Measurements from ENCODE around the gene RND2. TPM values are rescaled to one million over a fixed set of nuclear protein-coding genes. Genes with fewer than 3 reads are reported as not detected.
"Not testable (repeated sequence)": the region's sequence is repeated elsewhere in the genome, so short reads cannot be mapped to it uniquely, and the experiment has no call there.

RND2 gene, protein sequence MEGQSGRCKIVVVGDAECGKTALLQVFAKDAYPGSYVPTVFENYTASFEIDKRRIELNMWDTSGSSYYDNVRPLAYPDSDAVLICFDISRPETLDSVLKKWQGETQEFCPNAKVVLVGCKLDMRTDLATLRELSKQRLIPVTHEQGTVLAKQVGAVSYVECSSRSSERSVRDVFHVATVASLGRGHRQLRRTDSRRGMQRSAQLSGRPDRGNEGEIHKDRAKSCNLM
- under 1 TPM; 0.04 to 0.22 (median 0.16) TPM for total RNA-seq
- under 1 TPM; 0.04 to 0.09 (median 0.04) TPM for polyA plus RNA-seq
- long read RNA-seq, donor 1: 0 reads
- long read RNA-seq, donor 2: 0 reads

DNA sequence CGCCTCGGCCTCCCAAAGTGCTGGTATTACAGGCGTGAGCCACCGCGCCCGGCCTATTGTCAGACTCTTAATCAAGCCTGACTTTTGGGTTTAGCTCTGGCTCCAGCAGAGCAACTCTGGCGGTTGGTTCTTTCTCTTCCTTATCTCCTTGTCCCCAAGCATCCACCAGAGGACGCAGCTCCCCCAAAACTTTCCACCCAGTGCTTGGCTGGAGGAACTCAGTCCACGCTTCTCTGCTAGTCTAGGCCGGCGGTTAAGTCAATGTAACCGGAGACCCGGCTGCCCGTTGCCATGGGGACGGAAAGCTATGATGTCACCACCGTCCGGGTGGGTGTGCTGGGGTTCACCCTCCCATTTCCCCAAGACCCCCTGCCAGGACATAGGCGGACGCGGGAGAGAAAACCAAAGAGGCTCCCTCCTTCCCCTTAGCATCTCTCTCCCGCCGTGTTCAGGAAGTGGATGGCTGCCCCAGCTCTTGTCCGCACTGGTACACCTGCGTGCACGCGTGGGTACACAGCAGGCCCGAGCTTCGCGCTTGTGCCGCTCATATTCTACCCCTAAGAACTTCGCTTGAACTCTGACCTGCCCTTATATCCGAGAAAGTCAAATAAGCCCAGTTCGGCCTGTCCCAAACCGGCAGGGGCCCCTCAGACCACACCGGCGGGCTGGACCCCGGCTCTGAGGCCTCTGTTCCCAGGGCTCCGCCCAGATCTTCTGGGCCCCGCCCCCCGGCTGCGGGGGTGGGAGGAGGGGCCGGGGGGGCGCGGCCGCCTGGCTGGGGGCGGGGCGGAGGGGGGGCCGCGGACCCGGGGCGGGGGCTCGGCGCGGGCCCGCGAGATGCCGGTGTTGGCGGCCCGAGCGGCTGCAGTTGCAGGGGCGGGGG, at the start of gene RND2:
RND2 (plus strand) TSS at position 825 of the 883 bp plus-strand sequence. CDS start 117 bp downstream, outside the sequence.
- H3K27ac ChIP-seq: no peak within 1 kb of the TSS
- H3K27me3 ChIP-seq (ENCODE audit: insufficient read depth in 3 of 3, low read length in 2 of 3): peaks cover 0 to 3% (median 2%) of the 10 kb centered on the region in 3 donors
- 0 to 1% (median 1%) methylated on average over 40 to 61 of the region's 61 CpGs for WGBS, 3 donors
- peak; percentile 86 to 87 for DNase-seq
- peak within 1 kb of the TSS; percentile 70 for H3K4me3 ChIP-seq
- no peaks in the 10 kb centered on the region for H3K9me3 ChIP-seq
- TF ChIP-seq, protein P1, sequence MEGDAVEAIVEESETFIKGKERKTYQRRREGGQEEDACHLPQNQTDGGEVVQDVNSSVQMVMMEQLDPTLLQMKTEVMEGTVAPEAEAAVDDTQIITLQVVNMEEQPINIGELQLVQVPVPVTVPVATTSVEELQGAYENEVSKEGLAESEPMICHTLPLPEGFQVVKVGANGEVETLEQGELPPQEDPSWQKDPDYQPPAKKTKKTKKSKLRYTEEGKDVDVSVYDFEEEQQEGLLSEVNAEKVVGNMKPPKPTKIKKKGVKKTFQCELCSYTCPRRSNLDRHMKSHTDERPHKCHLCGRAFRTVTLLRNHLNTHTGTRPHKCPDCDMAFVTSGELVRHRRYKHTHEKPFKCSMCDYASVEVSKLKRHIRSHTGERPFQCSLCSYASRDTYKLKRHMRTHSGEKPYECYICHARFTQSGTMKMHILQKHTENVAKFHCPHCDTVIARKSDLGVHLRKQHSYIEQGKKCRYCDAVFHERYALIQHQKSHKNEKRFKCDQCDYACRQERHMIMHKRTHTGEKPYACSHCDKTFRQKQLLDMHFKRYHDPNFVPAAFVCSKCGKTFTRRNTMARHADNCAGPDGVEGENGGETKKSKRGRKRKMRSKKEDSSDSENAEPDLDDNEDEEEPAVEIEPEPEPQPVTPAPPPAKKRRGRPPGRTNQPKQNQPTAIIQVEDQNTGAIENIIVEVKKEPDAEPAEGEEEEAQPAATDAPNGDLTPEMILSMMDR (IDR thresholded peaks at IDR 0.05): peak; percentile 57
- no peaks in the 10 kb centered on the region for H3K36me3 ChIP-seq (ENCODE audit: insufficient read depth in 1 of 2, low read depth in 1 of 2)
- ATAC-seq: peak; percentile 49 to 70 (median 69)
- intact Hi-C loops (cut with DNase I): loop anchor here in 1 of 2 donors (10.0 kb wide), 1 partner anchor 150 kb away; the partner anchor contains the start of gene NBR1
- H3K4me1 ChIP-seq: peaks cover 16% of the 10 kb centered on the region

DNA sequence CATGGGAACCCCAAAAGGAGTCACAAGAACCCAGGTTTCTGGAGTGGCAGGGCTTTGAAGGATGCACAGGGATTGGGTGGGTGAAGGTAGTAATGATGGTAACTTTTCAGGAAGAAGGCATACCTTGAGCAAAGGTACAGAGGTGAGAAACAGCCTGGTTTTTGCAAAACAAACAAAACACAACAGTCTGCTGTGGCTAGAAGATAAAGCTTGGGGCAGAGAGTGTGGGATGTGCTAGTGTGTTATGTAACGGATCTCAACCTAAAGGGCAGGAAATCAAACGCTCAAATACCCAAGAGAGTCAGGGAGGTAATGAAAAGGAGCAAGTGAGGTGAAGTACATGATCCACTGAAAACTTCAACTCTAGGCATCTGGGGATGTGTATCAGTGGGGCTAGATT, 49.8 kb upstream of the RND2 start:
- no peak for DNase-seq
- peak overlapping the region; percentile 75 for H3K27ac ChIP-seq
- H3K36me3 ChIP-seq (ENCODE audit: insufficient read depth in 1 of 2, low read depth in 1 of 2): no peaks in the 10 kb centered on the region
- ATAC-seq: no peak
- no peaks in the 10 kb centered on the region for H3K27me3 ChIP-seq (ENCODE audit: insufficient read depth in 3 of 3, low read length in 2 of 3)
- intact Hi-C loops (cut with DNase I): no loop called here
- 6 to 27% (median 14%) methylated on average over 2 of the region's 2 CpGs for WGBS, 3 donors
- peaks cover 20% of the 10 kb centered on the region for H3K4me1 ChIP-seq
- TF ChIP-seq, protein P1 (IDR thresholded peaks at IDR 0.05): no peak
- no peak overlapping the region for H3K4me3 ChIP-seq
- no peaks in the 10 kb centered on the region for H3K9me3 ChIP-seq

DNA sequence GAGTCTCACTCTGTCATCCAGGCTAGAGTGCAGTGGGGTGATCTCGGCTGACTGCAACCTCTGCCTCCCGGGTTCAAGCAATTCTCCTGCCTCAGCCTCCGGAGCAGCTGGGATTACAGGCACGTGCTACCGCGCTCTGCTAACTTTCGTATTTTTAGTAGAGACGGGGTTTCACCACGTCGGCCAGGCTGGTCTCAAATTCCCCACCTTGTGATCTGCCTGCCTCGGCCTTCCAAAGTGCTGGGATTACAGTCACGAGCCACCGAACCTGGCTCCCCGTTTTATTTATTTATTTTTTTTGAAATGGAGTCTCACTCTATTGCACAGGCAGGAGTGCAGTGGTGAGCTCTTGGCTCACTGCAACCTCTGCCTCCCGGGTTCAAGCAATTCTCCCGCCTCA, 49.3 kb upstream of the RND2 start:
- WGBS, 3 donors: 29 to 41% (median 35%) methylated on average over 16 of the region's 16 CpGs
- peak in 3 of 4 donors; percentile 8 to 45 (median 8) for ATAC-seq
- H3K9me3 ChIP-seq; H3K36me3 ChIP-seq (ENCODE audit: insufficient read depth in 1 of 2, low read depth in 1 of 2); intact Hi-C loops (cut with DNase I); H3K27me3 ChIP-seq (ENCODE audit: insufficient read depth in 3 of 3, low read length in 2 of 3); H3K4me3 ChIP-seq: not testable (repeated sequence)
- DNase-seq: peak in 1 of 2 donors; percentile 65
- Histone ChIP-seq H3K27ac (peak overlapping the region; percentile 75), H3K4me1 (peaks cover 20% of the 10 kb centered on the region)

DNA sequence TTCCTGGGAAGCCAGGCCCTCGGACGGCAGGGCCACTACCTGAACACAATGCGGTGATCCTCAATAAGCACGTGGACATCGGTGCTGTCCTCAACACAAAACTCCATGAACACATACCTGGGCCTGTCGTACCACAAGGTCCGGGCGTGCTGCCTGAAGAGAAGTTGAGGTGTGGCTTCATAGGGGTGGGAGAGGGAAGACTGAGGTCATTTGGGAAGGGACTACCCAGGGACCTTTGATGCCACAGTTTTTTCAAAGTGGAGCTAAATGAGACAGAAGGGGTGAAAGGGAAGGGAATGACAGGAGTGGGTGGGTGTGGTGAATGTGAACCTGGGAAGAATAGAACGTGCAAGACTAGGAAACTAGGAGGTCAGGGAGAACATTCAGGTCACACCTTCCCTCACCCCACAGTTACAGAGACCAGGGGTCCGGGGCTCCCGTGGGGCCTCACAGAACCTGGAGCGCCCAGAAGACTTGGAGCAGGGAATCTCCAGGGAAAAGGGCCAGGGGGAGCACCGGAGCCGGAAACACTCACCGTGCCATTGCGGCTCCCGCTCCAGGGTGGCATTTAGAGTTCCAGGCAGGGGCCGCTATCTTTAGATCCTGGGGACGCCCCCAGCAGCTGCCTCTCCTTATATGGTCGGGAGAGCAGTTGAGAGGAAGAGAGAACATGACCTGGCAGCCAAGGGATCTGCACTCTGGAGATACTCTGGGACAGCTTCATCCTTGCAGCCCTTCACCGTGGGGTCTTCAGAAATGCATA, 45.3 kb upstream of the RND2 start, which contains the start of gene PTGES3L:
PTGES3L (minus strand) TSS at position 570 of the 763 bp plus-strand sequence; CDS start at position 543, 27 bp downstream.
- intact Hi-C loops (cut with DNase I): no loop called here
- WGBS, 3 donors: 16 to 25% (median 18%) methylated on average over 21 of the region's 21 CpGs

More for the DNA sequence above, 45.3 kb upstream of the RND2 start, which contains the start of gene PTGES3L:
- H3K4me1 ChIP-seq: peaks cover 32% of the 10 kb centered on the region
- H3K27me3 ChIP-seq (ENCODE audit: insufficient read depth in 3 of 3, low read length in 2 of 3): no peaks in the 10 kb centered on the region
- H3K27ac ChIP-seq: peak within 1 kb of the TSS; percentile 96
- DNase-seq (peak; percentile 76 to 91), ATAC-seq (peak; percentile 93 to 95 (median 94))
- H3K36me3 ChIP-seq (ENCODE audit: insufficient read depth in 1 of 2, low read depth in 1 of 2): peaks cover 0 to 13% of the 10 kb centered on the region in 2 donors
- peak within 1 kb of the TSS; percentile 93 for H3K4me3 ChIP-seq
- TF ChIP-seq, protein P1 (IDR thresholded peaks at IDR 0.05): no peak
- no peaks in the 10 kb centered on the region for H3K9me3 ChIP-seq

Measured in psoas muscle (tissue), 8 donors.